Measurements from ENCODE around the gene RERE.

Gene RERE

GRCh38 chr1:8337776-8338525 lies 479.5 kb downstream of the RERE start:
- DNase-seq = no peak

GRCh38 chr1:8335246-8335645 lies 482.2 kb downstream of the RERE start:
- no peak for DNase-seq

GRCh38 chr1:8334106-8334851 lies 483.2 kb downstream of the RERE start:
- no peak for DNase-seq

DNA sequence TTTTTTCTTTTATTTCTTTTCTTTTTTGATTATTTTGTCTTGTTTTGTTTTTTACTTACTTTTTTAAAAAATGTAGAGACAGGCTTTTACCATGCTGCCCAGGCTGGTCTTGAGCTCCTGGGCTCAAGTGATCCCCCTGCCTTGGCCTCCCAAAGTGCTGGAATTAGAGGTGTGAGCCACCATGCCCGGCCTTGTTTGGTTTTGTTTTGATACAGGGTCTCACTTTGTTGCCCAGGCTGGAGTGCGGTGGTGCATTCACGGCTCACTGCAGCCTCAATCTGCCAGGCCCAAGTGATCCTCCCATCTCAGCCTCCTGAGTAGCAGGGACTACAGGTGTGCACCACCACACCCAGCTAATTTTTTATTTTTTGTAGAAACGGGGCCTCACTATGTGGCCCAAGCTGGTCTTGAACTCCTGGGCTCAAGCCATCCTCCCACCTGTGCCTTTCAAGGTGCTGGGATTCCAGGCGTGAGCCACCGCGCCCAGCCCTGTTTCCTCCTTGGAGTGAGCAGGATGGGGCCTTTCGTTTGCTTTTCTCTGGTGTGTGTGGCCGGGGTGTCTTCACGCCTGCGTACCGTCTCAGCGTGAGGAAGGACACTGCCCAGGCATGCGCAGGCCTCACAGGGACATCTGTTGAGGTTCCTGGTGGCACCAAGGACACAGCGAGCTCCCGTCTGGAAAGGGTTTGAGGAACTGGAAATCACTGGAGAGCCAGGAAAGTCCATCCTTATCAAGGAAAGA lies 484.0 kb downstream of the RERE start:
- DNase-seq = no peak

DNA sequence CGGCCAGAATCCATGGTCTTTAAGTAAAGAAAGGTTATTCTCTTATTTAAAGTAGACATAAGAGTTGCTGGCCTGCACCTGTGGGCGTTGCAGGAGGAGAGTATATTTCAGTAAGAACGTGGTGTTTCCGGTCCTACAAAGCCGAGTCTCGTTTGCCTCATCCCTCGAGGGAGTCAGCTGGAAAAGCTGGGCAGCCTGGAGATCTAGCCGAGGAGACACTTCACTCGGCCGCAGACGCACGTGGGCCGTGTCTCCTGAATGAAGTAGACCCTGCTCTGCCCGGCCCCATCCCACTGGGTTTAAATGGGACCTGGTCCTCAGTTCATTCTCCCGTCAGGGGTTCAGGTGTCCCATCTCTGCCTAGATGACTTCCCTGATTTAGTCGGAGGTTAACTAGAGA lies 484.6 kb downstream of the RERE start:
- no peak for DNase-seq

DNA sequence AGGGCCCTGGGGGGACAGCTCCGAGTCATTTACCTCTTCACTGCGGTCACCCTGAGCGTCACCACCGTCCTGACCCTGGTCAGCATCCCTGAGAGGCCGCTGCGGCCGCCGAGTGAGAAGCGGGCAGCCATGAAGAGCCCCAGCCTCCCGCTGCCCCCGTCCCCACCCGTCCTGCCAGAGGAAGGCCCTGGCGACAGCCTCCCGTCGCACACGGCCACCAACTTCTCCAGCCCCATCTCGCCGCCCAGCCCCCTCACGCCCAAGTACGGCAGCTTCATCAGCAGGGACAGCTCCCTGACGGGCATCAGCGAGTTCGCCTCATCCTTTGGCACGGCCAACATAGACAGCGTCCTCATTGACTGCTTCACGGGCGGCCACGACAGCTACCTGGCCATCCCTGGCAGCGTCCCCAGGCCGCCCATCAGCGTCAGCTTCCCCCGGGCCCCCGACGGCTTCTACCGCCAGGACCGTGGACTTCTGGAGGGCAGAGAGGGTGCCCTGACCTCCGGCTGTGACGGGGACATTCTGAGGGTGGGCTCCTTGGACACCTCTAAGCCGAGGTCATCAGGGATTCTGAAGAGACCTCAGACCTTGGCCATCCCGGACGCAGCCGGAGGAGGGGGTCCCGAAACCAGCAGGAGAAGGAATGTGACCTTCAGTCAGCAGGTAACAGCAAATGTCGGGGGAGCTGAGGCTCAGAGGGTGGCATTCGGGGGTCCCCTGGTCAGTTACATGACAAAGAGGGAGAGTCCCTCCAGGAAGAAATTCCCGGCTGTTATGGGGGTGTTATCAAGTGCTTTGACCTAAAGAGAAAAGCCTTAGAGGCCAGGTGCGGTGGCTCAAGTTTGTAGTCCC lies 486.9 kb downstream of the RERE start:
- no peak for DNase-seq

GRCh38 chr1:8329858-8330257 lies 487.6 kb downstream of the RERE start:
- no peak for DNase-seq

DNA sequence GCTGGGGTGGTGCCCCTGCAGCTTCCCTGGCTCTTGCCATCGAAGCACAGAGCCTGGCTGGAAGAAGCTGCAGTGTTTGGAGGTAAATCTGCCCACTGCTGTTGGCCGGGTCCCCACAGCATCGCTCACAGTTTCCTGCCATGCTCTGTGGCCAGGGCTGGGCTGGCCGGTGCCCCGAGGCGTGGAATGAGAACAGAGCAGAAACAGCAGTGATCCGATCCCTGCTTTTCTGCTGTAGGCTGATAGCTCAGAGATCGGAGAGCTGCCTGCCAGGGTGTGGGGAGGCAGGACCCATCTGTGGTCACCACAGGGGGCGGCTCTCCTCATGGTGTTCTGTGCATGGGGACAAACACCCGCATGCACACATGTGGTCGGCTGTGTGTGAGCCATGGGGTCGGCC lies 488.0 kb downstream of the RERE start:
- DNase-seq = no peak

DNA sequence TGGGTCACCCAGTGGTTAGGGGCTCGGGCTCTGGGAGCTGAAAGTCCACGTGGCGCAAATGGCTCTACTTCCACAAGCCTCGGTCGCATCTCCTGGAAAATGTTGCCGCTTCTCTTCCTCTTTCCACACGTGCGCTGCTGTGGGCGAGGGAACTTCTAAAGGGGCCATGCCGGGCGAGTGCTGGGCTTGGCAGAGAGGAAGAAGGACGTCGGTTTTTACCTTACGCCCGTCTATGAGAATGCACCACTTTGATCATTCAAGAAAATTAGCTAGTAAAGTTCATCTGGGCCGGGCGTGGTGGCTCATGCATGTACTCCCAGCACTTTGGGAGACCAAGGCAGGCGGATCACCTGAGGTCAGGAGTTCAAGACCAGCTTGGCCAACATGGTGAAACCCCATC lies 489.2 kb downstream of the RERE start:
- DNase-seq = no peak

GRCh38 chr1:8326265-8326664 lies 491.2 kb downstream of the RERE start:
- DNase-seq = no peak

DNA sequence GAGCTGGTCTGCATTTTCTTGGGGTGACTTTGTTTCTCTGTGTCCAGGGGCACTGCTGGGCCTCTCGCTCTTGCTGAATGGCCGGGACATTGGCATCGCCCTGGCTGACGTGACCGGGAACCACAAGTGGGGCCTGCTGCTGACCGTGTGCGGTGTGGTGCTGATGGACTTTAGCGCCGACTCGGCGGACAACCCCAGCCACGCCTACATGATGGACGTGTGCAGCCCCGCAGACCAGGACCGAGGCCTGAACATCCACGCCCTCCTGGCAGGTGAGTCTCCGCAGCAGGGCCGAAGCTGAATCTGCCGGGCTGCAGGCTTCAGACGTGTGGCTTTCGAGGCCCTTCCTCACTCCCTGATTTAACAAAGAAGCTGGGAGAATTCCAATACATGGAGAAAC lies 491.7 kb downstream of the RERE start:
- no peak for DNase-seq

- no peak for DNase-seq
Observed at GRCh38 chr1:8324176-8324810, 493.1 kb downstream of the RERE start.

- no peak for DNase-seq
Observed at GRCh38 chr1:8323706-8324105, 493.7 kb downstream of the RERE start.

DNA sequence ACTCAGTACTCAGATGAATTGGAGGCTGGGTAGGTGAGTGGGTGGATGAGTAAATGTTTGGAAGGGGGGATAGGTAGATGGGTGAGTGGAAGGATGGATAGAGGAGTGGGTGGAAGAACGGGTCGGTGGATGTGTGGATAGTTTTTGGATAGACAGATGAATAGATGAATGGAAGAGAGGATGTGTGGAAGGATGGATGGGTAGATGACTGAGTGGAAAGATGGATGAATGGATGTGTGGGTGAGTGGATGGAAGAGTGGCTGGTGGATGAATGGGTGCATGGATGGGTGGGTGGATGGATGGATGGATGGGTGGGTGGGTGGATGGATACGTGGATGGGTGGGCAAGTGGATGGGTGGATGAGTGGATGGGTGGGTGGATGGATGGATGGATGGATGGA lies 495.8 kb downstream of the RERE start:
- no peak for DNase-seq

GRCh38 chr1:8318436-8318835 lies 499.0 kb downstream of the RERE start:
- DNase-seq = no peak

GRCh38 chr1:8317647-8318381 lies 499.6 kb downstream of the RERE start, which contains the start of gene SLC45A1:
Gene SLC45A1 (plus strand): TSS chr1:8318114. CDS start chr1:8324330, 6,216 bp downstream.
- DNase-seq = peak; percentile 84

DNA sequence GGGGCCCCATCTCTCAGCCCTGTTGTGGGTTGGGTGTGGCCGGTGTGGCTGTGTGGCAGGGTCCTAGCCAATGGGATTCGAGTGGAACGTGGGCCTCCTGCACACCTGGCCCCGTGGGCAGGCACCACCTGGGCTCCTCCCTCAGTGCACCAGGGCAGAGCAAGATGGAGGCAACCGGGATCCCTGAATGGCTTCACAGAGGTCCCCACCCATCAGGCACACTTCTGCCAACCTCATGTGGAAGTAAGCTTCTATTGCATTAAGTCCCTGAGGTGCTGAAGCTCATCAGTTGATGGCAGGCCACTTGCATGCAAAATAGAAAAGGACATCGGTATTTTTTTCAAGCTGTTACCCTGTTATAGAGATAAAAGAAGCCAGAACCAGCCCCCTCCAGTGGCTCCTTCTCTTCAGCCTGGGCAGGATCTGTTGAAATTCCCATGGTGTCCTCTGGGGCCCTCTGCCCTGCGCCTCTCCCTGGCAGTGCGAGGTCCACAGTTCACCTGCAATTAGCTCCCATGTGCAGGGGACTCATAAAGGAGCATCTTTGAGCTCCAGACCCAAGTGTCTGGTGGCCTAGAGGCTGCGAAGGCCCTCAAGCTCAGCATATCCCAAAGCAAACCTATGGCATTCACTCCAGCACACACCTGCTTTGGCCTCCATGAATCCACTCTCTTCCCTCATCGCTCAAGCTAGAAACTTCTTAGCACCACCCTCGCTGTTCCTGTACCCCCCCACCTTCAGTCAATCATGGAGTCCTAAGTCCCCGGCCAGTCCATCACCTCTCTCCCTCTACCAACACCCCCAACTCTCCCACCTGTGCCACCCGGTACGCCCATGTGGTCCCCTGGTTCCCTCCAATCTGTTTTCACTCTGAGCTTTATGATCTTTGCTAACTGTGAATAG lies 501.6 kb downstream of the RERE start:
- no peak for DNase-seq

GRCh38 chr1:8314346-8315280 lies 502.8 kb downstream of the RERE start:
- DNase-seq = peak; percentile 64

GRCh38 chr1:8313231-8313630 lies 504.2 kb downstream of the RERE start:
- DNase-seq = no peak
